Activated T-cell treated with anti-CD3 and anti-CD28 coated beads for 1 hour (primary cell): ENCODE data around the gene NIPBL.
"Not testable (repeated sequence)": the region's sequence is repeated elsewhere in the genome, so short reads cannot be mapped to it uniquely, and the experiment has no call there.

Experiments
- DNase-seq: peaks from one replicate; pipeline ENCODE4 v3.0.0-alpha.2; 2020; ENCODE audit warnings: low read depth

The NIPBL gene

GRCh38 chr5:37037840-37038239, 161.3 kb downstream of the NIPBL start:
- DNase-seq: no peak

DNA sequence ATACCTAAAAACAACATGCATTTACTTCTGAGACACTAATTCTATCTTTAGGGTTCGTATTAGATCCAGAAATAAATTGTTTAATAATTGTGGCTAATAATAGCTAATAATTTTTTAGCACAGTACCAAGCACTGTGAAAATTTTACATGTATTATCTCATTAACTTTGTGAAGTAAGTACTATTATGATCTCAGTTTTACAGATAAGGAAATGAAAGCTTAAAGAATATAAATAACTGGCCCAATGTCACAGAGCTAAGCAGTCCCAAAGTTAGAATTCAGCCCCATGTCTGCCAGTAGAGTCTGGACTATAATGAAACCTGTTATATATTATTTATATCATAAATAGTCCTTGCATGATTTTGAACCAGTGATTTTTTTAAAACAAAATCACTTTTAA, 163.3 kb downstream of the NIPBL start:
- no peak for DNase-seq

GRCh38 chr5:37043693-37044092, 167.1 kb downstream of the NIPBL start:
- DNase-seq: no peak

DNA sequence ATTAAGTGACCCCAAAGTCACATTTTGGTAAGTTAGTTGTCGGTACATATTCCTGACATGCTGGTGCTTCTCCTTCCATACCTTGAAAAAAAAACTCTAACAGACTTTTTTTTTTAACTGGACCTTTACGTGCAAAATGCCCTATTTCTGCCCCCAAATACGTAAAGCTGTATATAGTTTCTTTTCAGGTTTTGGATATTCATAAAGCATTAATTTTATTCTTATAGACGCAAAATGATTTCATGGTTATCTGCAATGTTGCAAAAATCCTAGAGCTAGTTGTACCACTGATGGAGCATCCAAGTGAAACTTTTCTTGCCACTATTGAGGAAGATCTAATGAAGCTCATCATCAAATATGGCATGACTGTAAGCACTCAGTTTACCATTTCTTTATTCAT, 167.6 kb downstream of the NIPBL start:
- no peak for DNase-seq

- DNase-seq: no peak
Measured at GRCh38 chr5:37045703-37046102, 169.1 kb downstream of the NIPBL start.

- no peak for DNase-seq
Measured at GRCh38 chr5:37047947-37048346, 171.4 kb downstream of the NIPBL start.

DNA sequence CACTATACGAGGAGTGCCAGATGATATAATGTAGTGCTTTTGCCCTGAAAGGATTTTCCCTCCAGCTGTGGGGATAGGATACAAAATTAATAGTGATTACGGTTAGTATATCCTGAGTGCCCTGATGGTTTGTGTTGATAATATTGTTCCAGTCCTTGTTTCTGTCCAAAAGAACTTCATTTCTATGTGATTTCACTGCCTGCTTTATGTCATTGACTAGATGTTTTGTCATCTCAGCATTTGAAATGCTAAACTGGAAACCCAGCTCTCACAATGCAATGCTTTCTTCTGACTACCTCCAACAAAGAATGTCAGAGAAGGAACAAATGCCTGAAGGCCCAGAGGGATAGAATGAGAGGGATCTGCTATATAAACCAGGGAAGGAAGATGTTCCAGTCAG, 177.8 kb downstream of the NIPBL start:
- no peak for DNase-seq

- DNase-seq: no peak
Measured at GRCh38 chr5:37055383-37055990, 178.9 kb downstream of the NIPBL start.

- DNase-seq: no peak
Measured at GRCh38 chr5:37056762-37057161, 180.2 kb downstream of the NIPBL start.

DNA sequence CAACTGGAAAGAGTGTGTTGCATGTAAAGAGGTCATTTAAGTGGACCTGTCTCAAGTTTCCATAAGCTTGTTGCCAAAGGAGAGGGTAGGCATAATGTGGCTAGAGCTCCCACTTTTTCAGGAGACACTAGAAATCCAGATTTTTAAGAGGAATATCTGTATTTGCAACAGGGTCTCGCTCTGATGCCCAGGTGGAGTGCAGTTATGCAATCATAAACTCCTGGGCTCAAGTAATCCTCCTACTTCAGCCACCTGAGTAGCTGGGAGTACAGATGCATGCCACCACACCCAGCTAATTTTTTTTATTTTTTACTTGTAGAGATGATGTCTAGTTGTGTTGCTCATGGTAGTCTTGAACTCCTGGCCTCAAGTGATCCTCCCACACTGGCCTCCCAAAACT, 183.5 kb downstream of the NIPBL start:
- no peak for DNase-seq

DNA sequence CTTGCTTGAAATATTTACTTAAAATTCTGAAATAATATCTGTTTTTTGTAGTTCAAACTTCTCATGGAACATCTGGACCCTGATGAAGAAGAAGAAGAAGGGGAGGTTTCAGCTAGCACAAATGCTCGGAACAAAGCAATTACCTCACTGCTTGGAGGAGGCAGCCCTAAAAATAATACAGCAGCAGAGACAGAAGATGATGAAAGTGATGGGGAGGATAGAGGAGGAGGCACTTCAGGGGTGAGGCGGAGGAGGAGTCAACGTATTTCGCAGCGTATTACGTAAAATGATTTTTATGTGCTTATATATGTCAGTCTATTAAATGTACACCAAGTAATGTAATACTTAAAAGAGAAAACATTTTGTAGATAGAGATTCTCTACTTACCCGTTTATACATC, 187.2 kb downstream of the NIPBL start:
- DNase-seq: no peak

DNA sequence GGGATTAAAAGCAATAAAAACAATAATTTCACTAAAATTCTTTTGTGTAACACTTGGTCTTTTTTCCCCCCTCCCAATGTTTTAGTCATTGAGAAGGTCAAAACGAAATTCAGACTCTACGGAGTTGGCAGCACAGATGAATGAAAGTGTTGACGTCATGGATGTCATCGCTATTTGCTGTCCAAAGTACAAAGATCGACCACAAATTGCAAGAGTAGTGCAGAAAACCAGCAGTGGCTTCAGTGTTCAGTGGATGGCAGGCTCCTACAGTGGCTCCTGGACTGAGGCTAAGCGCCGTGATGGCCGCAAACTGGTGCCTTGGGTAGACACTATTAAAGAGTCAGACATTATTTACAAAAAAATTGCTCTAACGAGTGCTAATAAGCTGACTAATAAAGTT, 187.9 kb downstream of the NIPBL start:
- no peak for DNase-seq

- no peak for DNase-seq
Measured at GRCh38 chr5:37071487-37071886, 194.9 kb downstream of the NIPBL start.

GRCh38 chr5:37071901-37072581, 195.5 kb downstream of the NIPBL start:
- DNase-seq: no peak

DNA sequence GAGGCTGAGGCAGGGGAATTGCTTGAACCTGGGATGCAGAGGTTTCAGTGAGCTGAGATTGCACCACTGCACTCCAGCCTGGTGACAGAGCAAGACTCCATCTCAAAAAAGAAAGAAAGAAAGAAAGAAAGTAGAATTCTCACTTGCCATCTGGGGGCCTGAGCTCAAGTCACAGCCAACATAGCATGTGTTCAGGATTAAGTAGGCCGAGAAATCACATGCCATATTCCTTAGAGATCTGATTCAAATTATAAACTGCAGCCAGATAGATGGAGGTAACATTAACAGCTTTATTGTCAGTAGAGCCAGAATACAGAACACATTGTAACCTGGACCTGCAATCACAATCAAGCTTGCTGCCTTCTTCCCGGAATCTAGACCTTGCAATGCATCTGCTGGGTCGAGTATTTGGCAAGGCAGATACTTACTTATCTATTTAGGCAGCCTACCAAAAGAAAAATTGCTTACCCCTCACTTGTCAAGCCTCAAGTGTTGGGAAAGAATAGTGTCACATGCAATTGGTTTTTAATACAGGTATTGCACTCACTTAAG, 198.9 kb downstream of the NIPBL start:
- no peak for DNase-seq

DNA sequence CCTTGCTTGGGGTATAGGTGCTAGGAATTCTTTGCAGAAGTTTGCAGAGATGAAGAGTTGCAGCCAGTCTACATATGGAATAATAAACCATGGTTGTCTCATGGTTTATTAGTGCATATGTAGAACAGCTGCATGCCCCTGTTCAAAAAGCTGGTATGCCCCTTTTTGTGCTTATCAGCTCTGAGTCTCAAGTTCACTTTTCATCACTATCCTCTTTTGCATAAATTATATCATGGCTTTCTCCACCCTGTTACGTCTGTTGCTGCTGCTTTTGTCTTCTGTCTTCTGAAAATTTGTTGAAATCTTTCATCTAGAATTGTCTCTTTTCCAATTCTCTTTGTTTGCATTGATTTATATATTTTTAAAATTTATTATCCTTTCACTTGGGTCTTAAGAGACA, 200.6 kb downstream of the NIPBL start:
- no peak for DNase-seq

DNA sequence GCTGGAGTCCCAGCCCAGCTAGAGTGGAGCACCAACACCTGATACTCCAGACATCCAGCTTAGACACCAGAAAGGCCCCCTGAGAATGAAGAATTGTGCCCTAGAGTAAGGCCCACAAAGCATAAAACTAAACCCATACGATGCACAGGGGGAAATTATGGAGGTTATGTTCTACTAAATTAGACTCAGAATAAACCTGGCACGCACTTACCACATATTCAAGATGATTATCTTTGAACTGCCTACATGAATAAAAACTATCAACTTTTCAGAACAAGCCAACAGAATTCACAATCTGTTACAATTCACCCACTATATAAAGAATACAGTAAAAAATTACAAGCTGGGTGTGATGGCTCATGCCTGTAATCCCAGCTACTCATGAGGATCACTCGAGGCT, 204.1 kb downstream of the NIPBL start:
- DNase-seq: no peak

DNA sequence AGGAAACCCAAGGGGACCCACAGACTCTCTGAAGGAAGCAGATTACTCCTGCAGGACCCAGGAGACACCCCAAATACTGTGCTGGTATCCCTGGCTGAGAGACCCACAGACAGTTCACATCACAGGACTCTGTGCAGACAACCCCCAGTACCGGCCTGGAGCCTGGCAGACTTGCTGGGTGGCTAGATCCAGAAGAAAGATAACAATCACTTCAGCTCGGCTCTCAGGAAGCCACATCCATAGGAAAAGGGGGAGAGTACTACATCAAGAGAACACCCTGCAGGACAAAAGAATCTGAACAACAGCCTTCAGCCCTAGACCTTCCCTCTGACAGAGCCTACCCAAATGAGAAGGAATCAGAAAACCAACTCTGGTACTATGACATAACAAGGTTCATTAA, 206.4 kb downstream of the NIPBL start:
- DNase-seq: not testable (repeated sequence)

GRCh38 chr5:37086026-37086425, 209.5 kb downstream of the NIPBL start:
- DNase-seq: not testable (repeated sequence)

DNA sequence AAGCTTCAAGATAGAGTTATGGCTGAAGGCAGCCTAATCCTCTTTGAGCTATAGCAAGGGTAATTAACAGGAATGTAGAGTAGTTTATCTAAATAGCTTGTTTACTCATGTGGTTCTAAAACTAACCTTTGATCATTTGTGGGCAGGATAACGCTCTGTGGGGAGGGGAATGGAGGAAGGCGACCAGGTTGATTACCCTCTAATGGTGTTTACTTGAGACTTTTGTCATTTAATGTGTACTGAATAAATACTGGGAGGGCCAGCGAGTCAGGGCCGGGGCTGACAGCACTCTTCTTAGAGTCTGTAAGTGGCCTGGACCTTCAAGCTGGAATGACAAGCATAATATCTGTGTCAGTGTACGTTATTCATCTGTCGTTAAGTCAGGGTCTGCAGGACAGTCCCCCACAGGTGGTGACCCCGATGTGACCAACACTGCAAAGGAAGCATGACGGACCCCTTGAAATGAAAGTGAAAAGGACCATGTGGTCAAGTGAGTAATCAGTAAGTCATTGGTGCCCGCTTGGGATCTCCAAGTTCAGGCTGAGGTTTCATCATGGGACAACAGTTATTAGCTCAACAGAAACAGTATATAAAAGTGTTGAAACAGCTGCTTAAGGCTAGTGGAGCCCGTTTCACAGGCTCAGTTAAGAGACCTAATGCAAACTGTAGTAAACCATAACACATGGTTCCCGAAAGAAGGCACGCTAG, 210.1 kb downstream of the NIPBL start:
- DNase-seq: no peak

DNA sequence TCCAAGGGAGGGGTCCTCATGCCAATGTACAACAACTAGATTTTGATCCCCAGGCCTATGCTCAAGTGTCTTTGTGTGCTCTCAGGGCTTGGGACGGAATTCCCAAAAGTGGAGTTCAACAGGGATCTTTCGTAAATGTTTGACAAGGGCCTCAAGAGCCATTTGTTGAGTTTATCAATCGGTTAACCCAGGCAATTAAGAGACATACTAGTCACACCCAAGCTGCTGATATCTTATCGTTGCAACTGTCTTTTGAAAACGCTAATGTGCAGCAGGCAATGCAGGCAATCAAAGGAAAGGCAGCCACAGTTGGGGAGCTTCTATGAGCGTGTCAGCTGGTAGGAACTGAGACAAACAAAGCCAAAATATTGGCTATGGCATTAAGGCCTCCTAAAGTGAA, 211.4 kb downstream of the NIPBL start:
- DNase-seq: no peak

DNA sequence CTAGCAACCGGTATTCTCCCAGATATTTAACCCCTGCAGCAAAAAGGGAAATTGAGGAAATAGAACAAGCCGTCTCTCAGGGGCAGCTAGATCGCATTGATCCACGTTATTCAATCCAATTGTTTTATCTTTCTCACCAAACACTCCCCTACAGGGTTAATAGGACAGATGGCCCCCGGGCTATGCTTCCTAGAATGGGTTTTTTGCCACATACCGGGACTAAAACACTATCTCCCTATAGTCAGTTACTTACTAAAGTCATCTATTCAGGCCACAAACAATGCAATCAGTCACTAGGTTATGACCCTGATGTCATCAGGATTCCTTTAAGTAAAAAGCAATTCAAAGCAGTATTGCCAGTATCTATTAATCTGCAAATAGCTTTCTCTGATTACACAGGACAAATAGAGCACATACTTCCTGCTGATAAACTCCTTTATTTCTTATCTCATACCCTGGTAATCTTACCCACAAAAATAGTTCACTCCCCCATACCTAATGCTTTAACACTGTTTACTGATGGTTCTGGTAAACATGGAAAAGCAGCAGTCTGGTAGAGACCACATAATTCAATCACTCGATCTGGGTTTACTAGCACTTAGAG, 213.7 kb downstream of the NIPBL start:
- no peak for DNase-seq

DNA sequence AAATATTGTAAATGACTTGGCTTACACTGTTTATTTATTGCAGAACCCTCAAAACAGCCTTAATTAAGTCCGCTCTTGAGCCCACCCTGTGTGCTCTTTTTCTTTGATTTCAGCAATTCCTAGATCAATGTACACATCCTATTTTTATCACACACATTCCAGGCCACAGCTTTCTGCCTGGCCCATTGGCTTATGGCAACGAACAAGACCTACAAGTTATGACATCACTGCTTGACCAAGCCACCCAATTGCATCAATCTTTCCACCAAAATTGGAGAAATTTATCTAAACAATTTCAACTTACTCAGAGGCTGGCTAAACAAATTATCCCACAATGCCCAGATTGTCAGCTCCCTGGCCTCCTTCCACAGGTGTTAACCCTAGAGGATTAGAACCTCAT, 214.2 kb downstream of the NIPBL start:
- DNase-seq: no peak
